PC-9 (cell line): Measurements from ENCODE around the gene SIK1.

Experiments
- CTCF ChIP-seq: fragments of 200-600 bp; sonication (generic); conservative IDR thresholded peaks from 2 replicates; pipeline ENCODE4 v1.6.1; 2017; ENCODE audit warnings: mixed run types, antibody characterized with exemption, mild to moderate bottlenecking, moderate library complexity
- EZH2 ChIP-seq: fragments of 200-600 bp; sonication (generic); IDR thresholded peaks from 2 replicates; pipeline ENCODE4 v1.8.0; 2017; ENCODE audit warnings: antibody characterized with exemption, low read depth

GRCh38 chr21:43371786-43372185, 55.1 kb downstream of the SIK1 start:
- no peak for TF ChIP-seq CTCF
- TF ChIP-seq EZH2, result no peak
